Caco-2 (cell line): ENCODE data around the gene TSBP1. TPM values are rescaled to one million over a fixed set of nuclear protein-coding genes. Genes with fewer than 3 reads are reported as not detected.
"Not testable (repeated sequence)": the region's sequence is repeated elsewhere in the genome, so short reads cannot be mapped to it uniquely, and the experiment has no call there.

Experiments
- BruUV-seq: library from RNA; stranded (reverse); fragments of 400-500 nt; replicated peaks from 2 replicates; lab custom pipeline; 2021; lab: Mats Ljungman, UMichigan
- CTCF ChIA-PET: fragments of 300-600 bp; sonication (Branson Sonifier 250); formaldehyde crosslinking; loops from one replicate; lab custom pipeline; 2022; ENCODE audit warnings: antibody characterized with exemption; lab: Charles Lee
- POLR2A ChIA-PET: fragments of 300-600 bp; sonication (Branson Sonifier 250); formaldehyde crosslinking; loops from one replicate; lab custom pipeline; 2022; ENCODE audit warnings: antibody characterized with exemption; lab: Charles Lee
- DNase-seq, 2 experiments: peaks; one replicate each; pipeline versions ENCODE4 v3.0.0 to v3.0.0-alpha.2; 2020 to 2022
- H3K27me3 ChIP-seq: replicated peaks from 2 replicates; pipeline ENCODE4 v1.6.0; 2011; ENCODE audit warnings: low read length; ENCODE audit not compliant: control insufficient read depth, insufficient read depth
- H3K36me3 ChIP-seq: 2 replicates; pipeline ENCODE4 v1.5.1; 2011; ENCODE audit warnings: low read length; ENCODE audit not compliant: control insufficient read depth, insufficient read depth
- H3K4me1 ChIP-seq: fragments of 250-450 bp; sonication (Bioruptor Pico); 2 replicates; pipeline ENCODE4 v1.5.1; 2020; ENCODE audit warnings: mild to moderate bottlenecking
- H3K4me3 ChIP-seq: 2 replicates; pipeline ENCODE4 v1.5.1; 2011; ENCODE audit warnings: low read depth, mild to moderate bottlenecking, control low read depth, low read length
- H3K9me3 ChIP-seq: fragments of 250-450 bp; sonication (Bioruptor Pico); 2 replicates; pipeline ENCODE4 v1.5.1; 2020; ENCODE audit warnings: mild to moderate bottlenecking, moderate library complexity
- H3K27ac Mint-ChIP-seq: one replicate; pipeline ENCODE4 v1.8.0; 2022; ENCODE audit warnings: mixed read lengths; ENCODE audit not compliant: unreplicated experiment
- H3K27me3 Mint-ChIP-seq: one replicate; pipeline ENCODE4 v1.8.0; 2022; ENCODE audit warnings: mixed read lengths; ENCODE audit not compliant: insufficient read depth, unreplicated experiment
- H3K36me3 Mint-ChIP-seq: one replicate; pipeline ENCODE4 v1.8.0; 2022; ENCODE audit warnings: mild to moderate bottlenecking, mixed read lengths; ENCODE audit not compliant: insufficient read depth, unreplicated experiment
- H3K4me1 Mint-ChIP-seq: one replicate; pipeline ENCODE4 v1.8.0; 2022; ENCODE audit warnings: low read depth, mixed read lengths; ENCODE audit not compliant: unreplicated experiment
- H3K4me3 Mint-ChIP-seq: one replicate; pipeline ENCODE4 v1.8.0; 2022; ENCODE audit warnings: mild to moderate bottlenecking, moderate library complexity, mixed read lengths; ENCODE audit not compliant: unreplicated experiment
- H3K9me3 Mint-ChIP-seq: one replicate; pipeline ENCODE4 v1.8.0; 2022; ENCODE audit warnings: mixed read lengths; ENCODE audit not compliant: unreplicated experiment
- CTCF ChIP-seq, 2 experiments: fragments of 200-600 bp in 1 of 2; IDR thresholded peaks; 1 replicate in 1 of 2; 2 replicates in 1 of 2; pipeline versions ENCODE4 v1.5.1 to v1.8.0; 2011 to 2022; ENCODE audit warnings: antibody characterized with exemption in 1 of 2, control low read depth in 1 of 2, inconsistent platforms in 1 of 2, low read depth in 1 of 2, low read length in 1 of 2, mild to moderate bottlenecking in 1 of 2, moderate library complexity in 1 of 2; ENCODE audit not compliant: insufficient read depth in 1 of 2, severe bottlenecking in 1 of 2, unreplicated experiment in 1 of 2
- intact Hi-C: fragments of 100-400 bp; cut with micrococcal nuclease; formaldehyde crosslinking; loops from one replicate; pipeline ENCODE4 v1.10.0; 2022; ENCODE audit not compliant: unreplicated experiment
- total RNA-seq: library from RNA; stranded (reverse); gene quantifications from 2 replicates; pipeline ENCODE4 v1.2.3, GENCODE V29; 2022

Gene TSBP1
- total RNA-seq, 1 experiment from 2014 or later: not detected

GRCh38 chr6:32370505-32370904 lies 1.2 kb downstream of the TSBP1 start:
- no peaks in the 10 kb centered on the region for H3K36me3 Mint-ChIP-seq
- Histone ChIP-seq H3K9me3 (no peaks in the 10 kb centered on the region), H3K27me3 (no peaks in the 10 kb centered on the region), H3K36me3 (no peaks in the 10 kb centered on the region), H3K4me1 (0 out of 2 replicates have a peak, but pooled peaks cover 8% of the 10 kb centered on the region), H3K4me3 (no peak overlapping the region)
- POLR2A ChIA-PET: no interaction called here
- H3K9me3 Mint-ChIP-seq: no peaks in the 10 kb centered on the region
- no peaks in the 10 kb centered on the region for H3K27me3 Mint-ChIP-seq
- DNase-seq: no peak
- H3K4me3 Mint-ChIP-seq: no peak overlapping the region
- no peak overlapping the region for H3K27ac Mint-ChIP-seq
- BruUV-seq: no TSS peak
- peaks cover 7% of the 10 kb centered on the region for H3K4me1 Mint-ChIP-seq
- intact Hi-C loops: no loop called here
- CTCF ChIA-PET: no interaction called here
- no peak for TF ChIP-seq CTCF (IDR thresholded peaks at IDR 0.05; ENCODE audit: insufficient read depth in 1 of 2, low read depth in 1 of 2, low read length in 1 of 2, severe bottlenecking in 1 of 2, unreplicated experiment in 1 of 2)

GRCh38 chr6:32369660-32370059 lies 2.0 kb downstream of the TSBP1 start:
- no peaks in the 10 kb centered on the region for H3K9me3 Mint-ChIP-seq
- H3K4me1 ChIP-seq: 0 out of 2 replicates have a peak, but pooled peaks cover 8% of the 10 kb centered on the region
- H3K36me3 ChIP-seq: no peaks in the 10 kb centered on the region
- intact Hi-C loops: no loop called here
- H3K27me3 Mint-ChIP-seq: no peaks in the 10 kb centered on the region
- no peak for DNase-seq
- no peak overlapping the region for H3K4me3 Mint-ChIP-seq
- CTCF ChIA-PET: no interaction called here
- BruUV-seq: no TSS peak
- peaks cover 7% of the 10 kb centered on the region for H3K4me1 Mint-ChIP-seq
- no peaks in the 10 kb centered on the region for H3K9me3 ChIP-seq
- POLR2A ChIA-PET: no interaction called here
- H3K36me3 Mint-ChIP-seq: no peaks in the 10 kb centered on the region
- no peak overlapping the region for H3K27ac Mint-ChIP-seq
- no peaks in the 10 kb centered on the region for H3K27me3 ChIP-seq
- no peak for TF ChIP-seq CTCF (IDR thresholded peaks at IDR 0.05; ENCODE audit: insufficient read depth in 1 of 2, low read depth in 1 of 2, low read length in 1 of 2, severe bottlenecking in 1 of 2, unreplicated experiment in 1 of 2)
- no peak overlapping the region for H3K4me3 ChIP-seq

- Mint-ChIP-seq H3K36me3 (no peaks in the 10 kb centered on the region), H3K27ac (no peak overlapping the region), H3K4me1 (no peaks in the 10 kb centered on the region), H3K9me3 (no peaks in the 10 kb centered on the region), H3K27me3 (peaks cover 3% of the 10 kb centered on the region), H3K4me3 (no peak overlapping the region)
- DNase-seq: no peak
- POLR2A ChIA-PET: no interaction called here
- no peaks in the 10 kb centered on the region for H3K4me1 ChIP-seq
- CTCF ChIA-PET: no interaction called here
- no TSS peak for BruUV-seq
- no peak overlapping the region for H3K4me3 ChIP-seq
- H3K36me3 ChIP-seq: no peaks in the 10 kb centered on the region
- H3K9me3 ChIP-seq: no peaks in the 10 kb centered on the region
- no peak for TF ChIP-seq CTCF (IDR thresholded peaks at IDR 0.05; ENCODE audit: insufficient read depth in 1 of 2, low read depth in 1 of 2, low read length in 1 of 2, severe bottlenecking in 1 of 2, unreplicated experiment in 1 of 2)
- intact Hi-C loops: no loop called here
- H3K27me3 ChIP-seq: no peaks in the 10 kb centered on the region
These were observed 4.1 kb downstream of the TSBP1 start for GRCh38 chr6:32367644-32368043.

GRCh38 chr6:32359225-32359624 lies 12.5 kb downstream of the TSBP1 start:
- BruUV-seq, DNase-seq, H3K27ac Mint-ChIP-seq, H3K4me3 ChIP-seq, H3K9me3 Mint-ChIP-seq, CTCF ChIA-PET, POLR2A ChIA-PET, H3K36me3 ChIP-seq, H3K9me3 ChIP-seq, H3K27me3 Mint-ChIP-seq, H3K4me1 Mint-ChIP-seq, H3K36me3 Mint-ChIP-seq, H3K4me1 ChIP-seq, intact Hi-C loops, H3K27me3 ChIP-seq, H3K4me3 Mint-ChIP-seq: not testable (repeated sequence)

- H3K27me3 Mint-ChIP-seq, H3K36me3 Mint-ChIP-seq, intact Hi-C loops, POLR2A ChIA-PET, H3K4me3 Mint-ChIP-seq, H3K9me3 Mint-ChIP-seq, H3K4me1 ChIP-seq, H3K4me3 ChIP-seq, CTCF ChIA-PET, H3K36me3 ChIP-seq, H3K27ac Mint-ChIP-seq, BruUV-seq, H3K9me3 ChIP-seq, H3K27me3 ChIP-seq, H3K4me1 Mint-ChIP-seq, DNase-seq: not testable (repeated sequence)
These were observed 13.2 kb downstream of the TSBP1 start for GRCh38 chr6:32358548-32358947.
